HT-29 (cell line): Measurements from ENCODE around the gene TAAR9. TPM values are rescaled to one million over a fixed set of nuclear protein-coding genes. Genes with fewer than 3 reads are reported as not detected.
"Not testable (repeated sequence)": the region's sequence is repeated elsewhere in the genome, so short reads cannot be mapped to it uniquely, and the experiment has no call there.

Experiments used
- DNase-seq: peaks from one replicate; pipeline ENCODE4 v3.0.0-alpha.2; 2015; ENCODE audit warnings: low spot score
- total RNA-seq: library from RNA; depleted of rRNA; stranded (reverse); fragments of >200 nt; shearing (Covaris generic); gene quantifications from 2 replicates; pipeline ENCODE4 v1.2.3, GENCODE V29; 2014

TAAR9 gene
- total RNA-seq, 1 experiment from 2014 or later, result not detected

DNA sequence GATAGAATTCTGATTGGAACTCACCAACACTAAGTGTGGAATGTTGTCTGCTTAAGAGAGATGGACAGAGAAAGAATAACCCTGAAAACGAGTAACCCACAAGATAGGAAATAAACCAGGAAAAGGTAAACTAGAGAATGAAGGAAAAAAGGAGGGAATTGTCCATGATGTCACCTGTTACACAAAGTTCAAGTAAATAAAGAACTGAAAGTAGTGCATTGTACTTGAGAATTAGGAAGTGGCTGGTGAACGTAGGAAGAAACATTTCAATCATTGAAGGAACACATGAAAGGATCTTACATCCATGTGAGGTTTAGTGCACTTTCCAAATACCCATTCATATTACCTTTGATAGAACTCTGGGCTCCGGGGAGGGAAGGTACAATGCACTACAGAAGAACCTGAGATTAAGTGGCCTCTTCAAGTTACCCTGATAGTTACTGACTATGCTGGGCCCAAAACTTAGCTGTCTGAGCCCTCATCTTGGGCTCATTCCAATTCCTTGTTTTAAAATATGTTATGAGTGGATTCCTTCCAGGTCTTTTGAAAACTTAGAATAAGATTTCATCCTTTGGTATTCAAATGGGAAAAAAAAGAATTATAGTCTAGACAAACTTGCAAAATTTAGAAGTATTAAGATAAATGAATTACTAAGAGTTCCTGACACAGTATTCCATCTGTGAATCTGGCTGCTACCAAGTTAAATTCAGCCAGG, 24.1 kb upstream of the TAAR9 start:
- peak; percentile 20 for DNase-seq

DNA sequence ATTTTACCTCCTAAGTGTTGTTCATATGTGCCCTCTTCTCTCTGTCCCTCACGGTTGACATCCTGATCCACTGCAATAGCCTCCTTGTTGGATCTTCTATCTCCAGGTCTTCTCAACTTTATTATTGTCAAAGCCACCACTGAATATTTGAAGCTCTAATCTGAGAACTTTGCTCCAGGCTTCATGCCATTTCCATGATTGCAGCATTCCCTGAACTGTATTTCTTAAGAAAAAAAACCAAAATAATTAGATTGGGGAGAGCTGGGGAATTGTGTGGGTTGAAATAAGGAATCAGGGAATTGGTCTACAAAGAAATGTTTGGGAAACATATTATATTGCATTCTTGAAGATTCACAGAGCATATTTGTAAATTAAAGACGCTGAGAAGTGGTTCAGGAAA, 22.7 kb upstream of the TAAR9 start:
- DNase-seq, result no peak

DNA sequence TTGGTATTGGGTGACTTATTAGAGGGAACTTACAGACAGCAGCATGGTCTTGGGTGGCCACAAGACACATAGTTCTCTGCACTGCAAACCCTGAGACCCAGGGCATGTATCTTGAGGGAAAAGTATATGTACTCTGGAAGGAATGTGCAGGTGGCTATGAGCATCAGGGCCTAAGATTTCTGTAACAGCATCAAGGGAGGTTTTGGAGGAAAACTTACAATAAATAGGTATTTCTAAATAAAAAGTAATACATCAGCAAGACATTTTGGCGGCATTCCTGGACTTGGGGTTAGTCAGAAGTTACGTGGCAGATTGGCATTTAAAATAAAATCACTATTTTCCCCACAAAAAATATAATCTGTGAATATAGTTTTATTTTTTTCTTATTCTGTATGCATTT, 17.1 kb upstream of the TAAR9 start:
- no peak for DNase-seq

DNA sequence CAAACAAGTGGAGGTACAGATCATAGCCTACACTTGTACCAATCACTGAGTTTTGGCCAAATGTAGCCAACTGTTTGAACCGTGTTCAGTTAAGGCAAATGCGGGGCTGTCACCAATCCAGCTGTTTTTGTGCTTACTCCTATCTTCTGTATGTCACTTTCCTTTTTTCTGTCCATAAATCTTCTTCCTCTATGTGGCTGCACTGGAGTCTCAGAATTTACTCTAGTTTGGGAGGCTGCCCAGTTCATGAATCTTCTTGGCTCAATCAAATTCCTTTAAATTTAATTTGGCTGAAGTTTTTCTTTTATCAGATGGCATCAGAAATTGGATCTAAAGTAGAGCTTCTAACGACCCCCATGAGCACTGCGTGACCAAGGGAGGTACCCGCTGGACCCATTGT, 13.4 kb upstream of the TAAR9 start:
- DNase-seq, result no peak

DNA sequence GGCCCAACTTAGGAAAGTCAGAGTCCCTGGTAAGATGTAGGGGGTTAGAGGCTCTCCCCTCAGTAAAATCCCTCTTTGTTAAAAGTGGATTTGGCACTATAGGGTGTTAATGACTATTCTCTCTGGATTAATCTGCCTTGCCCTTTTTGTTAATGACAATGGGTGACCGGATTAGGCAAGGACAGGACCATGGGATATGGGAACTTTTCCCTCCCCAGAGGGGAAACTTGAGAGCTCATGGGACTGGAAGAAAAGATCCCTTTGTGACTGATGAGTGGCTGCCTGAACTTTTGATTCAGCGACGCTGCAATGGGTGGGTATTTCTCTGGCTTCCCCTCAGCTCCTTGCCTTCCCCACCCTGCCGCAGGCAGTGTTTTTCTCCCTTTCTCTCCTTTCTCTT, 12.2 kb upstream of the TAAR9 start:
- DNase-seq, result no peak

DNA sequence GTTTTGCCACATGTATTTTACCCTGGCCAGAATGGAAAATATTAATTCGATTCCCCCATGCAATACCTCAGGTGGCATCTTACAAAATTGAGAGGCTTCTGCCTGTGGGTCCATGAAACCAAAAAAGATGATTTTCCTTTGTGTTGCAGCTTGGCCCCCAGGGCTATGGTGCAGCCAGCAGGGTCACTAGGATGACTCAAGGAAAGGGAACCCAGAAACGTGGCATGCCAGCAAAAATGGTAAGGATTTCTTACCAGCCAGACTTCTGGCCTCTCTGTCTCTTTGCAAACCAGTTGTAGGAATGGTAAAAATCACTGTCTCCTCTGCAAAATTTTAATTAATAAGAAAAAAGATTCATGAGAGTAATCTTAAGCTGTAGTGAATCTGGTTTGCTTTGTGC, 11.6 kb upstream of the TAAR9 start:
- DNase-seq, result no peak

DNA sequence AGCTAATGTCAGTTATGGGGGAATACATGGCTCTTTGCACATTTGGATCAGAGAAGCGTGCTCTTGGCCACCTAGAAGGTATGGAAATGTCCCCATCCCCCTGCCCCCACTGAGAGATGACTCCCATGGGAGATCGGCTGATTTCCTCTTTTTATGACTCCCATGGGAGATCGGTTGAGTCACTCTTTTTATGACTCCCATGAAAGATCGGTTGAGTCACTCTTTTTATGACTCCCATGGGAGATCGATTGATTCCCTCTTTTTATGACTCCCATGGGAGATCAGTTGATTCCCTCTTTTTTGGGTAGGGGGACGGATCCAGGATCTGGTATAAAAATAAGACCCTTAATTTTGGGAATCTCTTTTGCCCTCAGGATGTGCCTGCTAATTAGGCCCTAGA, 10.3 kb upstream of the TAAR9 start:
- peak; percentile 69 for DNase-seq

DNA sequence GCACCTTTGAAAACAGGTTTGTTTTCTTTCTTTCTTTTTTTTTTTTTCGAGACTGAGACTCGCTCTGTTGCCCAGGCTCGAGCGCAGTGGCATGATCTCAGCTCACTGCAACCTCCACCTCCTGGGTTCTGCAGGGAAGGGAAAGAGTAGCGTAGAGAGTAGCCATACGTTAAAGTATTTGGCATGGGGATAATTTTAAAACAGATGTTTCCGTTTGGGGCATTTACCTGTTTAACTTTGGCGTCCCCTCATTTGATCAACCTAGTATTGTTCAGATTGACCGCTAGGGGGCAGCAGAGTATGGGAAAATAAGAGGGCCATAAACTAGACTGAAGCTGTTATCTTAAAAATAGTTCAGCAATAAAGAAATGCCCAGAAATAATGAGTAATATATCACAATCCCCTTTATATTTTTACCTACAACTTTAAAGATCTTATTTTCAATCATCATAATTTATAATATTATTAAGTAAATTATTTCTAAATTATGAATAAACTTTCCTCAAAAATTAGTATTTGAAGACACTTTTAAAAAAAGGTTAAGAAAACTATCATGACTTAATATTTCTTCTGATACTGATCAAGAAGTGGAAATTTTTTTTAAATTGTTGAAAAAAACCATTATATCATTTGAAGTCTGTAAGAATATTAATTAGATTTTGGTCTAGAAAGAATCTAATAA, 7.6 kb upstream of the TAAR9 start:
- DNase-seq, result peak; percentile 90

DNA sequence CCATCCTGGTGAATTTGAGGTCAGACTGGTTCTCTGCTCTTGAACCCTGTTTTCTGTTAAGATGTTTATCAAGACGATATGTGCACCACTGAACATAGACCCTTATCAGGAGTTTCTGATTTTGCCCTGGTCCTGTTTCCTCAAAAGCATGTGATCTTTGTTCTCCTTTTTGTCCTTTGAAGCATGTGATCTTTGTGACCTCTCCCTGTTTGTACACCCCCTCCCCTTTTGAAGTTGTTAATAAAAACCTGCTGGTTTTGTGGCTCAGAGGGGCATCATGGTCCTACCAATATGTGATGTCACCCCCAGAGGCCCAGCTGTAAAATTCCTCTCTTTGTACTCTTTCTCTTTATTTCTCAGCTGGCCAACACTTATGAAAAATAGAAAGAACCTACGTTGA, 3.5 kb upstream of the TAAR9 start:
- not testable (repeated sequence) for DNase-seq

DNA sequence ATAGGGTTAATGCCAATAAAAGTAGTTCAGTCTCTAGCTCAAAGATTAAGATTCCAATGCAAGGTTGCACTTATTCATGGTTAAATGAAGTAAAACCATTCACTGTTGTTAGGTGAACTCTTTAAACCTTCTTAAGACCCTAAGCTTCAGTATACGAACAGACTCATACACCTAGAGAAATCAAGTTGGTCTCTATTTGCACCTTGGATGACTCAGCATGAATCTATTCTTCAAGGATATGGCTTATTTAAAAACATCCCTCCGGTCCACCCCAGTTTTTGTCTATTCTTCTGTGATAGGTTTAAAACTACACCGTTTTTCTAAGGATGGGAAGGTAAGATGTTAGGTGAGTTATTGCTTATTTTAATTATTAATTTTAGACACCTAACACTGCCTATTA, 932 bp upstream of the TAAR9 start:
- DNase-seq, result no peak

DNA sequence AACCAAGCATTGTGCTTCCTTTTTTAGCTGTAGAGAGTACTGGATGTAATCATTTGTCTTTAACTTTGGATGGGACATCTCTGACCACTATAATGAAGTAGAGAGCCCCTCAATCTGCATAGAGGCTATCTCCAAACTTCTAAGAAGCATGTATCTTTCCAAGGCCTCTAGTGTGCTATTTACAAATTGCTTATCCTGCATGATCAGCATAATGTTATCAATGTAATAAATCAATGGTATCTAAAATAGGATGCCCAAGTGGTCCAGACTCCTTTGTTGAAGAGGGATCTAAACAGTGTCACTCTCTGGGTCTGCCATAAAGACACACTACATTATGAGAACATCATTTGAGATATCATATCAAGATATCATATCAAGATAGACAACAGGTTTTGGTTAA, 6.7 kb downstream of the TAAR9 start:
- no peak for DNase-seq

DNA sequence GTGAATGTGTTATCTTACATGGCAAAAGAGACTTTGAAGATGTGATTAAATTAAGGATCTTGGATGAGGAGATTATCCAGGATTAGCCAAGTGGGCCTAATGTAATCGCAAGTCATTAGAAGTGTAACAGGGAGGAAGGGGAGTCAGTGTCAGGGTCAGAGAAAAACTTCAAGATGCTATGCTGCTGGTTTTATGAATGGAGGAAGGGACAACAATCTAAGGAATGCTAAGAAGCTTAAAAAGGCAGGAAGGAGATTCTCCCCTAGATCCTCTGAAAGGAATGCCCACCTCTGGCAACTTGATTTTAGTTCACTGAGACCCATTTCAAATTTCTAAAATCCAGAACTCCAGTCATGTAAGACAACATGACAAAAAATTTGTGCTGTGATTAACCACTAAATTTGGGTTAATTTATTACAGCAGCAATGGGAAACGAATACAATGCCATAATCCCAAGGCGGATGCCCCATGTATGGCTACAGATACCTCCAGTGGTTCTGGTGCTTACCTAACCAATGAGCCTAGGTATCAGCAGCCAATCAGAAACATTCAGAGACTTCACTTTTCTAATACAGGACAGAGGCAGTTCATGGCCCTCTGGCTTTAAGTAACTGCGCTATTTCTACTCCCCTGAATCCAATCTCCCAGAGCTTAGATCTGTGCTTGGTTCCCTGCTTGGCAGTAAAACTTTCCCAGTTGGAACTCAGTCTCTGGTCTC, 10.8 kb downstream of the TAAR9 start:
- no peak for DNase-seq

DNA sequence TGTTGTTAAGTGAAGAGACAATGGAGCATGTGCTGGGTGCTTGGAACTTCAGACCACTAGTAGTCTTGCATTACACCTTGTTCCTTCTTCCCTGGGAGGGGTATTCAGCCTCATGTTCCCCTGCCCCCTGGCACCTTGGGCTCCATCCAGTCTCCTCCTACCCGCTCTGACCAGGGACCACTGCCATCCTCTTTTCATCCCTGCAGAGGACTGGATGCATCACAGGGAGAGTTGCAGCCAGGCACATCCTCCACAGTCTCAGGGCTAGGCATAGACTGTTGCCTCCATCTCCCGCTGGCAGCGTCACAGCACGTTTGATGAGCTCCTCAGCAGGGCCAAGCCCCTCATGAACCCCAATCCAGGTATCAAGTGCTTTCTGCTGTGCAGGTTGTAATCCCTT, 13.1 kb downstream of the TAAR9 start:
- DNase-seq, result no peak

DNA sequence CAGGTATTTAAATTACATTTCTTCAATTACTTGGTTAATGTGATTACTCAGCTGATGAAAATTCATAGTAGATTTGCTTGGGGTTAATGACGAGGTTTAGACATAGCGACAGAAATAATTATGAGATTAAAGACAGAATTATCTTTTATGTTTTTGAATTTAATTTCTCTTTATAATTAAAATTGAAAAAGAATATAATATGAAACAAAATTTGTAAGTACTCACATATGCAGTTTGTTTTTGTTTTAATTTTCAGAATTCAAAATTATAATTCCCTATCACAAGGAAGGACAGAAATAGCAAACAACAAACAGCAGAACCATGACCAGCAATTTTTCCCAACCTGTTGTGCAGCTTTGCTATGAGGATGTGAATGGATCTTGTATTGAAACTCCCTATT, 14.3 kb downstream of the TAAR9 start, which contains the start of gene TAAR8:
Gene TAAR8, plus strand, starts transcription at position 301 of the 400 bp plus-strand sequence. Its CDS starts 21 bp downstream, at position 322.
- DNase-seq, result no peak

DNA sequence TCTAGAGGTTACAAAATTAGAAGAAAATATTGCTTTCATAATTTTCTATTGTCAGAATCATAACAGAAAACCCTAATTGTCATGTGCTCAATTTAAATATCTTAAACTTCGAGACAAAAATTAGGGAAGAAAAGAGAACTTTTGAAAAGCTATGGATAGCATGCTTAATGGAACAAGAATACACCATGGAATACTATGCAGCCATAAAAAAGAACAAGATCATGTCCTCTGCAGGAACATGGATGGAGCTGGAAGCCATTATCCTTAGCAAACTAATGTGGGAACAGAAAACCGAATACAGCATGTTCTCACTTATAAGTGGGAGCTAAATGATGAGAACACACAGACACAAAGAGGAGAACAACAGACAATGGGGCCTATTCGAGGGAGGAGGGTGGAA, 22.0 kb downstream of the TAAR9 start:
- DNase-seq, result not testable (repeated sequence)

DNA sequence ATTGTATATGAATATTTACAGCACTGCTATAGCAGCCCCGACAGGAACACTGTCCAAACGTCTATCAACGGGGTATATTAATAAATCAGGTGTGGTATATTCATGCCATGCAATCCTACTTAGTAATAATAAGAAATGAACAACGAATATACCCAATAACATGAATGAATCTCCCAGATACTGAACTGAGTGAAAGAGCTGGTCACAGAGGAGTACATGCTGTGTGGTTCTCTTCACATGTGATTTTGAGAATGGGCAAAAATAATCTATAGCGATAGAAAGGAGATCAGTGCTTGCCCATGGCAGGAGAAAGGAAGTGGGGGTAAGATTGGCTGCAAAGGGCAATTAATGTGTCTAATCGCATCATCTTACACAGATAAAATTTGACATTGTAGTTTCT, 28.3 kb downstream of the TAAR9 start:
- no peak for DNase-seq

DNA sequence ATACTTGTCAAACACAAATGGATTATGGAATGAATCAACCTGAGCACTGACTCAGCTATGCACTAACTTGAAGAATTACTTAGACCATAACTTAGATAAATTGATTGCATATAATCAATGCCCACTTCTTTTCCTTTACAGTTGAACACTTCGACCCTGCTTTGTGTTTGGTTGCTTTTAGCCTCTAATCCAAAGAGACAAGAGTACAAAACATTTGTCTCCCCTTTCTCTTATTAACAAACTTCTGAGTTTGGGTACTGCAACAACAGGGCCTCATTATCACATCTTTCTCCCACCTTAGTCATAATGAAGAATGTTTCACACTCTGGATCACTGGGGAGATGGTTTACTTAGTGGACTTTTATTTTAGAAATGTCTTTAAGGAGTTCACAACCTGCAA, 29.5 kb downstream of the TAAR9 start:
- no peak for DNase-seq

DNA sequence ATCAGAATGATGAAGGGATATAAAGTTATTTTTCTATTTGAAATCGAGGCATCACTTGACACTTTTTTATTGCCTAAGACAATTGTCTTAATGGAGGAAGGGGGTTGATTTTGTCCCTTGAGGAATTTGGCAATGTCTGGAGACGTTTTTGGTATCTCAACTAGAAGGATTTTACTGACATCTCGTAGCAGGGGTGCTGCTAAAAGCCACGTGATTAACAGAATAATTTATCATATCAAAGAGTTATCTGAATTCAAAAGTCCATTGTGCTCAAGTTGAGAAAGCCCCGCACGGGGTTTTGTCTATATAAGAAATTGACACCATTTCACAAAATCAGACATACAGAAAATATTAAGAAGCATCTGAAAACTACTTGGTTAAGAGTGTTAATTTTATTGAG, 30.5 kb downstream of the TAAR9 start:
- DNase-seq, result no peak

DNA sequence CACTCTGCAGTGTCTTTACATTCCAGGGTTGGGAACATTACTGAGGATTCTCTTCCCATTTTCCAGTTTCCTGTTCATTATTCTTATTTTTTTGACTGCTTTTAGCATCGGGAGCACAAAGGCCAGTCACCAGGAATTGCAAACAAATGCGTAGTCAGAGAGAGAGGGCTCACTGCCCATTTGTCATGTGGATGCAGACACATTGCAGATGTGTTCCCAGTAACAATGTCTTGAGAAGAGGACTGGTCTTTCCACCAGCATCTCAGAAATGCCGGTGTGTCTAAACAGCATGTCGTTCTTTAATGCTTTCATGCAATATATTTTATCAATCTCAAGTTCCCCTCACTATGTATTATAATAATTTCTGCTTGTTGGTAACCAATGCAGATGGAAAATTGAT, 31.1 kb downstream of the TAAR9 start:
- DNase-seq, result no peak

DNA sequence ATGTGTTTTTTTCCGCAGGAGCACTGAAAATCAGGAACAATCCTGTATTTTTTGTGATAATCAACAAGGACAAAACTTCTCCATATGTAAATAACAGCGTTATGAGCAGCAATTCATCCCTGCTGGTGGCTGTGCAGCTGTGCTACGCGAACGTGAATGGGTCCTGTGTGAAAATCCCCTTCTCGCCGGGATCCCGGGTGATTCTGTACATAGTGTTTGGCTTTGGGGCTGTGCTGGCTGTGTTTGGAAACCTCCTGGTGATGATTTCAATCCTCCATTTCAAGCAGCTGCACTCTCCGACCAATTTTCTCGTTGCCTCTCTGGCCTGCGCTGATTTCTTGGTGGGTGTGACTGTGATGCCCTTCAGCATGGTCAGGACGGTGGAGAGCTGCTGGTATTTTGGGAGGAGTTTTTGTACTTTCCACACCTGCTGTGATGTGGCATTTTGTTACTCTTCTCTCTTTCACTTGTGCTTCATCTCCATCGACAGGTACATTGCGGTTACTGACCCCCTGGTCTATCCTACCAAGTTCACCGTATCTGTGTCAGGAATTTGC, 32.2 kb downstream of the TAAR9 start, which contains the start of gene TAAR6:
Gene TAAR6, plus strand, starts transcription at position 102 of the 557 bp plus-strand sequence. Its CDS starts 0 bp downstream, at position 102.
- no peak for DNase-seq

DNA sequence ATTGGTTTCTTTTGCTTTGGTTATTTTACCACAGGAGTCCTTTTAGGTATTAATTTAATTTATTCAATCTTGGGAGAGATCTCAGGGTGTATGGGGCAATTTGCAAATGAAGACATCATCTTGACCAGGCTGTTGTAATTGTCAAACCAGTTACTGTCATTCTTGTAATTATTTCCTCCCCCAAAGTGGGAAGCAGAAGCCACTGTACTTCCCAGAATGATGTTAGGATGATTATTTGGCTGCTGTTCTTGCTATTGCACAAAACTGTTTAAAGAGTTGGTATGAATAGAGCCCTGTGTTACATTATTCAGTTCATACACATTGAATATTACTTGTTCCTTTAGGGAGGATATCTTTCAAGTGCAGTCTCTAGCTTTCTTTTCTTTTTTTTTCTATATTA, 33.7 kb downstream of the TAAR9 start:
- DNase-seq, result no peak

DNA sequence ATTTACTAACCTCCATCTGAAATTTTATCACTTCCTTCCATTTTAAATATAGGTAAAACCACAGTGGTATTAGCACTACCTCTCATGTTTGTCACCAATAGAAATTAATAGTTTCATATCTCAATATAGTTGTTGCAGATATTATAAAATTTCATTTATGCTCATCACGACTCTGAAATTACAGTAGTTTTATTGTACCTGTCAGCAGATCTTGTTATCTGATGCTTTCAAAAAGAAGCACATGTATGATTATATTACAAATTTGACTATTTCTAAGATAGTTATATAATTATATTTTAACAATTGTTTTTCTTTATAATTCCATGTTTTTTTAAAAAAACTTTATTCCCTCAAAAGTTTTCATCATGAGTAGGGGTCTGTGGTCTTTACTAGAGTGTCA, 46.6 kb downstream of the TAAR9 start:
- DNase-seq, result no peak
